MM.1S (cell line): ENCODE data around the gene ZBTB42.
A peak's percentile ranks its signal among the peaks of the same experiment; 100 is the strongest.

Experiments
- DNase-seq: peaks from one replicate; pipeline ENCODE4 v3.0.0-alpha.2; 2015
- H2AFZ ChIP-seq: fragments of 300-600 bp; sonication (generic); 2 replicates; pipeline ENCODE4 v1.6.0; 2016; ENCODE audit warnings: antibody characterized with exemption, low read length
- H3F3A ChIP-seq: fragments of 300-600 bp; sonication (generic); 2 replicates; pipeline ENCODE4 v1.6.1; 2016; ENCODE audit warnings: mild to moderate bottlenecking, antibody characterized with exemption, low read length, moderate library complexity, mixed read lengths; ENCODE audit not compliant: insufficient read depth
- H3K27ac ChIP-seq: fragments of 300-600 bp; sonication (generic); 2 replicates; pipeline ENCODE4 v1.5.1; 2016; ENCODE audit warnings: mild to moderate bottlenecking, low read length
- H3K27me3 ChIP-seq: fragments of 300-600 bp; sonication (generic); replicated peaks from 2 replicates; pipeline ENCODE4 v1.6.0; 2016; ENCODE audit warnings: low read length; ENCODE audit not compliant: insufficient read depth
- H3K36me3 ChIP-seq: fragments of 300-600 bp; sonication (generic); replicated peaks from 2 replicates; pipeline ENCODE4 v1.6.1; 2016; ENCODE audit warnings: mild to moderate bottlenecking, low read length, mixed read lengths; ENCODE audit not compliant: insufficient read depth
- H3K4me1 ChIP-seq: fragments of 300-600 bp; sonication (generic); 2 replicates; pipeline ENCODE4 v1.6.1; 2016; ENCODE audit warnings: low read length, mixed read lengths
- H3K4me2 ChIP-seq: fragments of 300-600 bp; sonication (generic); 2 replicates; pipeline ENCODE4 v1.6.0; 2016; ENCODE audit warnings: low read depth, low read length
- H3K4me3 ChIP-seq: fragments of 300-600 bp; sonication (generic); 2 replicates; pipeline ENCODE4 v1.5.1; 2016; ENCODE audit warnings: low read length, mixed read lengths
- H3K79me2 ChIP-seq: fragments of 300-600 bp; sonication (generic); 2 replicates; pipeline ENCODE4 v1.6.1; 2016; ENCODE audit warnings: mixed run types, low read length, mixed read lengths
- H3K9ac ChIP-seq: fragments of 300-600 bp; sonication (generic); 2 replicates; pipeline ENCODE4 v1.6.1; 2016; ENCODE audit warnings: low read length, mixed read lengths
- H3K9me2 ChIP-seq: fragments of 300-600 bp; sonication (generic); replicated peaks from 2 replicates; pipeline ENCODE4 v1.6.1; 2016; ENCODE audit warnings: mild to moderate bottlenecking, low read length, mixed read lengths; ENCODE audit not compliant: insufficient read depth
- H3K9me3 ChIP-seq: fragments of 300-600 bp; sonication (generic); replicated peaks from 2 replicates; pipeline ENCODE4 v1.6.1; 2016; ENCODE audit warnings: mild to moderate bottlenecking, low read length, mixed read lengths; ENCODE audit not compliant: insufficient read depth
- H4K20me1 ChIP-seq: fragments of 300-600 bp; sonication (generic); 2 replicates; pipeline ENCODE4 v1.6.1; 2016; ENCODE audit warnings: mild to moderate bottlenecking, low read length, moderate library complexity, mixed read lengths; ENCODE audit not compliant: insufficient read depth
- EZH2 ChIP-seq: fragments of 300-600 bp; sonication (generic); optimal IDR thresholded peaks from 2 replicates; pipeline ENCODE3; 2017; ENCODE audit warnings: low read depth, mild to moderate bottlenecking, antibody characterized with exemption, low read length, mixed read lengths
- EZH2phosphoT487 ChIP-seq: fragments of 300-600 bp; sonication (generic); IDR thresholded peaks from 2 replicates; pipeline ENCODE4 v1.6.1; 2018; ENCODE audit warnings: antibody characterized with exemption, low read length
- TF ChIP-seq, protein P1 (sequence below): fragments of 300-600 bp; sonication (generic); IDR thresholded peaks from 2 replicates; pipeline ENCODE4 v1.5.1; 2016; ENCODE audit warnings: antibody characterized with exemption, low read length, mixed read lengths

The ZBTB42 gene

DNA sequence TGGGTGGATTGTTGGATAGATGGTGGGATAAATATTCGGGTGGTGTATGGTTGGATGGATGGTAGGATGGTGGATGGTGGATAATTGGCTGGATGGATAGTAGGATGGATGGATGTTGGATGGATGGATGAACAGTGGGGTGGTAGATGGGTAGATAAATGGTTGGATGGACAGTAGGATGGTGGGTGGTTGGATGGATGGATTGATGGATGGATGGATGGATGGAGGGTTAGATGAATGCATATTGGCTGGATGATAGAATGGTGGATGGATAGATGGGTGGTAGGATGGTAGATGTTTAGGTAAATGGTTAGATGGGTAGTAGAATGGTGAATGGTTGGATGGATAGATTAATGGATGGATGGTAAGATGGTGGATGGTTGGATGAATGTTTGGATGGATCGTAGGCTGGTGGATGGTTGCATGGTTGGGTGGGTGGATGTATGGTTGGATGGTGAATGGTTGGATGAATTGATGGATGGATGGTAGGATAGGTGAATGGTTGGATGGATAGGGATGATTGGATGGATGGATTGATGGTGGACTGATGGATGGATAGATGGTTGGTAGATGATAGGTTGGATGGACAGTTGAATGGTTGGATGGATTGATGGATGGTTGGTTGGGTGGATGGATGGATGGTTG is 23.6 kb downstream of the ZBTB42 start:
- Histone ChIP-seq H3K36me3 (no peaks in the 10 kb centered on the region), H3K4me1 (no peaks in the 10 kb centered on the region), H3F3A (no peaks in the 10 kb centered on the region), H3K4me2 (no peak overlapping the region), H2AFZ (no peak overlapping the region), H3K79me2 (no peaks in the 10 kb centered on the region), H3K4me3 (no peak overlapping the region), H4K20me1 (no peaks in the 10 kb centered on the region), H3K9me3 (no peaks in the 10 kb centered on the region), H3K27ac (no peak overlapping the region), H3K9ac (no peak overlapping the region), H3K9me2 (no peaks in the 10 kb centered on the region), H3K27me3 (peaks cover 12% of the 10 kb centered on the region)
- TF ChIP-seq EZH2 = no peak
- TF ChIP-seq, protein P1, sequence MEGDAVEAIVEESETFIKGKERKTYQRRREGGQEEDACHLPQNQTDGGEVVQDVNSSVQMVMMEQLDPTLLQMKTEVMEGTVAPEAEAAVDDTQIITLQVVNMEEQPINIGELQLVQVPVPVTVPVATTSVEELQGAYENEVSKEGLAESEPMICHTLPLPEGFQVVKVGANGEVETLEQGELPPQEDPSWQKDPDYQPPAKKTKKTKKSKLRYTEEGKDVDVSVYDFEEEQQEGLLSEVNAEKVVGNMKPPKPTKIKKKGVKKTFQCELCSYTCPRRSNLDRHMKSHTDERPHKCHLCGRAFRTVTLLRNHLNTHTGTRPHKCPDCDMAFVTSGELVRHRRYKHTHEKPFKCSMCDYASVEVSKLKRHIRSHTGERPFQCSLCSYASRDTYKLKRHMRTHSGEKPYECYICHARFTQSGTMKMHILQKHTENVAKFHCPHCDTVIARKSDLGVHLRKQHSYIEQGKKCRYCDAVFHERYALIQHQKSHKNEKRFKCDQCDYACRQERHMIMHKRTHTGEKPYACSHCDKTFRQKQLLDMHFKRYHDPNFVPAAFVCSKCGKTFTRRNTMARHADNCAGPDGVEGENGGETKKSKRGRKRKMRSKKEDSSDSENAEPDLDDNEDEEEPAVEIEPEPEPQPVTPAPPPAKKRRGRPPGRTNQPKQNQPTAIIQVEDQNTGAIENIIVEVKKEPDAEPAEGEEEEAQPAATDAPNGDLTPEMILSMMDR = no peak
- TF ChIP-seq EZH2phosphoT487 = no peak
- DNase-seq = no peak

DNA sequence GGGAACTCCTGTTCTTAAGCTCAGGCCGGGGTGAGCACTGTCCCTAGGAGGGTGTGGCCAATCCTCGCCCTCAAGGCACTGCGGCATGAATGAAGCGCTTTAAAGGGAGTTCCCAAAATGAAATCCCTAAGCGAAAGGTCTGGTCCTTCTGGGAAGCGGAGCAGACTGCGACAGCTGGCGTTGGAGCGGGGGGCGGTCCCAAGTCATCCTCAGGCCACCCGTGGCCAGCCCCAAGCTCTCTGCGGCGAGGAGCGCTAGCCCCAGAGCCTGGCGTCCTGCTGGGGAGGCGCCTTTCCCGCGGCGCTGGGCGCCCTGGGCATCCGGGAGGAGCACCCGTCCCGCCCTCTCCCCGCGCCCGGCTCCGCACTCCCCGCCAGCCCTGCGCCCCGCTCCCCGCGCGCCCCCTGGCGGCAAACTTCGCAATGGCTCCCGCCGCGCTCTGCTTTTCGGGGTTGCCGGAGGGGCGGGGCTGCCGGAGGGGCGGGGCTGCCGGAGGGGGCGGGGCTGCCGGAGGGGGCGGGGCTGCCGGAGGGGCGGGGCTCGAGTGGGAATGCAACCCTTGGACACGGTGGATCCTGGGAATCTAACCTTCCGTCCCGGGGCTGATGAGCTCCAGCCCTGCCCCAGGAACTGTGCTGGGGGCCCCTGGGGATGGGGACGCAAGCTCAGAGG is 25.4 kb downstream of the ZBTB42 start:
- Histone ChIP-seq H3K4me3 (peak overlapping the region; percentile 41; the same call in 1 of the 2 replicates), H3K36me3 (no peaks in the 10 kb centered on the region), H3K4me1 (no peaks in the 10 kb centered on the region), H3K27me3 (peaks cover 17% of the 10 kb centered on the region), H3F3A (no peaks in the 10 kb centered on the region), H3K9me3 (no peaks in the 10 kb centered on the region), H3K27ac (no peak overlapping the region), H3K9me2 (no peaks in the 10 kb centered on the region), H2AFZ (no peak overlapping the region), H3K79me2 (no peaks in the 10 kb centered on the region), H3K4me2 (peak overlapping the region; percentile 79; the same call in 1 of the 2 replicates), H4K20me1 (no peaks in the 10 kb centered on the region), H3K9ac (no peak overlapping the region)
- peak; percentile 62 for DNase-seq
- no peak for TF ChIP-seq EZH2
- no peak for TF ChIP-seq EZH2phosphoT487
- TF ChIP-seq, protein P1 = peak; percentile 39

DNA sequence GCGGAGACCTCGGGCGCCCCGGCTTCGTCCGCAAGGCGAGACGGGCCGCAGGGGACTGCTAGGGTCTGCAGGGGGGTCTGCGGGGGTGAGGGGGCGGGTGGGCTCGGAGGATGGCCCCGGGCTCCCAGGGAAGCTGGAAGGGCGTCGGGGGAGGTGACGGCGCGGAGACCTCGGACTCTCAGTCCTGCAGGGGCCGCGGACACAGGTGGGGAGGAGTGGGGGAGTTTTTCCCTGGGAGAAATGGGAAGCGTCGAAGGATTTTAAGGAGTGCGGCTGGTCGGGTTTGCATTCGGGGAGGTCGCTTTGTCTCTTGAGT is 25.9 kb downstream of the ZBTB42 start:
- peak overlapping the region; percentile 79 for H3K4me2 ChIP-seq
- no peaks in the 10 kb centered on the region for H3K4me1 ChIP-seq
- no peaks in the 10 kb centered on the region for H3K9me2 ChIP-seq
- H3K4me3 ChIP-seq = peak overlapping the region; percentile 47
- H3K79me2 ChIP-seq = no peaks in the 10 kb centered on the region
- H2AFZ ChIP-seq = peak overlapping the region; percentile 67
- H4K20me1 ChIP-seq = no peaks in the 10 kb centered on the region
- DNase-seq = no peak
- no peaks in the 10 kb centered on the region for H3K36me3 ChIP-seq
- no peaks in the 10 kb centered on the region for H3F3A ChIP-seq
- TF ChIP-seq, protein P1 = no peak
- TF ChIP-seq EZH2phosphoT487 (no peak), EZH2 (no peak)
- no peaks in the 10 kb centered on the region for H3K9me3 ChIP-seq
- H3K27me3 ChIP-seq = peaks cover 15% of the 10 kb centered on the region
- no peak overlapping the region for H3K9ac ChIP-seq
- H3K27ac ChIP-seq = no peak overlapping the region
